IMR-90 (cell line): ENCODE results near the gene GLCCI1.

Experiments
- CEBPB ChIP-seq: IDR thresholded peaks from 2 replicates; pipeline ENCODE4 v1.6.1; 2012; ENCODE audit warnings: low read depth, low read length, improper control_type of control experiment
- CHD1 ChIP-seq: IDR thresholded peaks from 2 replicates; pipeline ENCODE4 v1.6.1; 2012; ENCODE audit warnings: low read depth, low read length, improper control_type of control experiment
- MAFK ChIP-seq: IDR thresholded peaks from 2 replicates; pipeline ENCODE4 v1.6.1; 2012; ENCODE audit warnings: low read depth, low read length, improper control_type of control experiment
- MAZ ChIP-seq: IDR thresholded peaks from 2 replicates; pipeline ENCODE4 v1.6.1; 2012; ENCODE audit warnings: low read depth, mild to moderate bottlenecking, low read length, improper control_type of control experiment, moderate library complexity, borderline replicate concordance
- POLR2A ChIP-seq: IDR thresholded peaks from 2 replicates; pipeline ENCODE4 v1.6.1; 2012; ENCODE audit warnings: mild to moderate bottlenecking, low read depth, low read length
- RAD21 ChIP-seq: IDR thresholded peaks from 2 replicates; pipeline ENCODE4 v1.6.1; 2012; ENCODE audit warnings: low read length, improper control_type of control experiment
- USF2 ChIP-seq: fragments of 150-350 bp; IDR thresholded peaks from 2 replicates; pipeline ENCODE4 v1.6.1; 2017; ENCODE audit warnings: mild to moderate bottlenecking, antibody characterized with exemption, low read length, low read depth
- TF ChIP-seq, protein P1 (sequence below): fragments of 150-350 bp; IDR thresholded peaks from 2 replicates; pipeline ENCODE4 v1.6.1; 2016; ENCODE audit warnings: low read depth, mild to moderate bottlenecking, low read length, moderate library complexity, borderline replicate concordance
- TF ChIP-seq, protein P2 (sequence below): conservative IDR thresholded peaks from 2 replicates; pipeline ENCODE4 v1.5.1; 2012; ENCODE audit warnings: mild to moderate bottlenecking, low read depth, low read length, improper control_type of control experiment

GRCh38 chr7:7965301-7965700 lies 3.3 kb upstream of the GLCCI1 start:
- no peak for TF ChIP-seq POLR2A
- TF ChIP-seq, protein P1, sequence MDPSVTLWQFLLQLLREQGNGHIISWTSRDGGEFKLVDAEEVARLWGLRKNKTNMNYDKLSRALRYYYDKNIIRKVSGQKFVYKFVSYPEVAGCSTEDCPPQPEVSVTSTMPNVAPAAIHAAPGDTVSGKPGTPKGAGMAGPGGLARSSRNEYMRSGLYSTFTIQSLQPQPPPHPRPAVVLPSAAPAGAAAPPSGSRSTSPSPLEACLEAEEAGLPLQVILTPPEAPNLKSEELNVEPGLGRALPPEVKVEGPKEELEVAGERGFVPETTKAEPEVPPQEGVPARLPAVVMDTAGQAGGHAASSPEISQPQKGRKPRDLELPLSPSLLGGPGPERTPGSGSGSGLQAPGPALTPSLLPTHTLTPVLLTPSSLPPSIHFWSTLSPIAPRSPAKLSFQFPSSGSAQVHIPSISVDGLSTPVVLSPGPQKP = no peak
- TF ChIP-seq CHD1 = no peak
- TF ChIP-seq, protein P2, sequence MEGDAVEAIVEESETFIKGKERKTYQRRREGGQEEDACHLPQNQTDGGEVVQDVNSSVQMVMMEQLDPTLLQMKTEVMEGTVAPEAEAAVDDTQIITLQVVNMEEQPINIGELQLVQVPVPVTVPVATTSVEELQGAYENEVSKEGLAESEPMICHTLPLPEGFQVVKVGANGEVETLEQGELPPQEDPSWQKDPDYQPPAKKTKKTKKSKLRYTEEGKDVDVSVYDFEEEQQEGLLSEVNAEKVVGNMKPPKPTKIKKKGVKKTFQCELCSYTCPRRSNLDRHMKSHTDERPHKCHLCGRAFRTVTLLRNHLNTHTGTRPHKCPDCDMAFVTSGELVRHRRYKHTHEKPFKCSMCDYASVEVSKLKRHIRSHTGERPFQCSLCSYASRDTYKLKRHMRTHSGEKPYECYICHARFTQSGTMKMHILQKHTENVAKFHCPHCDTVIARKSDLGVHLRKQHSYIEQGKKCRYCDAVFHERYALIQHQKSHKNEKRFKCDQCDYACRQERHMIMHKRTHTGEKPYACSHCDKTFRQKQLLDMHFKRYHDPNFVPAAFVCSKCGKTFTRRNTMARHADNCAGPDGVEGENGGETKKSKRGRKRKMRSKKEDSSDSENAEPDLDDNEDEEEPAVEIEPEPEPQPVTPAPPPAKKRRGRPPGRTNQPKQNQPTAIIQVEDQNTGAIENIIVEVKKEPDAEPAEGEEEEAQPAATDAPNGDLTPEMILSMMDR = no peak
- TF ChIP-seq MAZ = no peak
- TF ChIP-seq CEBPB = no peak
- TF ChIP-seq RAD21 = no peak
- TF ChIP-seq USF2 = no peak
- no peak for TF ChIP-seq MAFK
